HG02623 (cell line): ENCODE measurements around the gene ZDHHC7.

Experiments
- ATAC-seq: cut with Tn5 transposase; IDR thresholded peaks from one replicate; pipeline ENCODE4 v1.9.1; 2021; ENCODE audit warnings: moderate library complexity; ENCODE audit not compliant: unreplicated experiment

ZDHHC7 gene

DNA sequence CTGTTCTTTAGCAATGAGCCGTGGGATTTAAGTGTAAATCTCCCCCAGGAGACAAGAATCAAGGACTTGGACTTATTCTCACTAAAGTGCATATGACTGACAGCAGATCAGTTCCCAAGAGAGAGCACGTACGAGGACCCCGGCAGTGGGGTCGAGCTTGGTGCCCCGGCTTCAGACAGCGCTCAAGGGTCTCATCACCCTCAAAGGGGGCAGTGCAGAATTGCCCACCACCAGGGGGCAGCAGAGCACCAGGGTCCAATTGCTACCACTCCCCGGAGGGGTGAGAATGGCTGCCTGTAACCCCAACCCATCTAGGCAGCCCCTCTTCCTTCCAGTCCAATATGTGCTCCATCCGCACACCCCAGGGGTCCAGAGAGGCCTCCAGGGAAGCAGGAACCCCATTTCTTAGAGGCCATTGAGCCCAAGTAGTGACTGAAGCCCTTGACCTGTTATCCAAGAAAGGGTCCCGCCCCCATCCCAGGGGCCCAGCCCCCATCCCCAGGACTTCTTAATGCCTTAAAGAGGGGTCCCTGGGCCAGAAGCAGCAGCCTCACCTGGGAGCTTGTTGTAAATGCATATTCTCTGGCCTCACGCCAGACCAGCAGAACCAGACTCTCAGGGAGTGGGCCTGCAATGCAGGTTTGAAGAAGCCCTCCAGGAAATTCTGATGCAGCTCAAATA, 86.1 kb downstream of the ZDHHC7 start:
- no peak for ATAC-seq

DNA sequence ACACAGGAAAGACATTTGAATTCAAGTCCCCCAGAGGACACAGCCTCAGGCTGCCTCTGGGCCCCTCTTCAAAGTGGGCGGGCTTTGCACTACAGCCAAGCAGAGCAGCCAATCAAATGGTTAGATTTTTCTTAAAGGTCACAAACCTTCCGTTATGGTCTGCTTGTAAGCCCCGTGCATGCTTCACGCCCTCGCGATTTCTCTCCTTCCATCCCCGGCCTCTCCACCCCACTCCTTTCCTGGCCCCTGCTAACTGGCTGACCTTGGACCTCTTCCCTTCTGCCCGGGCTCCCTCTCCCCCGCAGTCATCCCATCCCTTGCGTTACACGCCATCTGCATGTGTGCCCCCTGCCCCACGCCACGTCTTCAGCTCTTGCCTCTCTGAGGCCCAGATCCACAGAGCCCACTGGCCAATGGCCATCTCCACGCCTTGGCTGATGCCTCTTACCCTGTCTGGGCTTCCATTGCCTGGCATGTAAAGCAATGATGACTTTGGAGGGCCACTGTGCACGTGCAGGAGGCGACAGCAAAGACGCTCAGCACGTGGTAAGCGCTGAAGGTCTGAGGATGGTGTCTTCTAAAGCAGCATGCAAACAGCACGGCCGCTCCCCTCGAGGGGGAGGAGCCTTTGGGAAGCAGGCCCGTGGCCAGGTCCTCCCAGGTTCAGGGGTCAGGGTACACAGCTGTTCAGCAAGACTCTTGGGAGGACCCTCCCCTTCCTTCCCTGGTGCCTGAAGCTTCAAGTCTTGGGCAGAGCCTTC, 86.8 kb downstream of the ZDHHC7 start:
- no peak for ATAC-seq
